Activated CD8-positive, alpha-beta T cell treated with anti-CD3 and anti-CD28 coated beads, Interleukin-2, amount 10 ng/mL, durations not matched to agents 7 days and 5 days (primary cell): ENCODE results near the gene GINM1. TPM values are rescaled to one million over a fixed set of nuclear protein-coding genes. Genes with fewer than 3 reads are reported as not detected.

Experiments used
- ATAC-seq: fragments of 150-1000 bp; cut with Tn5 transposase; one replicate; pipeline ENCODE4 v1.10.0; 2021; ENCODE audit warnings: moderate library complexity
- CTCF ChIA-PET: fragments of 350-600 bp; sonication (Branson Sonifier 250); formaldehyde crosslinking; loops from one replicate; lab custom pipeline; 2021; ENCODE audit warnings: antibody characterized with exemption; lab: Charles Lee
- POLR2A ChIA-PET: fragments of 350-600 bp; sonication (Branson Sonifier 250); formaldehyde crosslinking; loops from one replicate; lab custom pipeline; 2021; ENCODE audit warnings: antibody characterized with exemption; lab: Charles Lee
- DNase-seq: peaks from one replicate; pipeline ENCODE4 v3.0.0-alpha.2; 2020
- H3K27ac Mint-ChIP-seq: one replicate; pipeline ENCODE4 v1.8.0; 2021; ENCODE audit warnings: mild to moderate bottlenecking, mixed read lengths
- H3K27me3 Mint-ChIP-seq: one replicate; pipeline ENCODE4 v1.8.0; 2021; ENCODE audit warnings: low read depth, mixed read lengths
- H3K36me3 Mint-ChIP-seq: one replicate; pipeline ENCODE4 v1.8.0; 2021; ENCODE audit warnings: low read depth, mixed read lengths
- H3K4me1 Mint-ChIP-seq: one replicate; pipeline ENCODE4 v1.8.0; 2021; ENCODE audit warnings: low read depth, mixed read lengths
- H3K4me3 Mint-ChIP-seq: one replicate; pipeline ENCODE4 v1.8.0; 2021; ENCODE audit warnings: mild to moderate bottlenecking, mixed read lengths
- H3K9me3 Mint-ChIP-seq: one replicate; pipeline ENCODE4 v1.8.0; 2022; ENCODE audit warnings: mixed read lengths; ENCODE audit not compliant: insufficient read depth
- total RNA-seq, 2 experiments: library from RNA; stranded (reverse); gene quantifications; one replicate each; pipeline ENCODE4 v1.2.3, GENCODE V29; 2021

Gene GINM1
- total RNA-seq, 2 experiments from 2014 or later, result 17.8 to 18.6 TPM

DNA sequence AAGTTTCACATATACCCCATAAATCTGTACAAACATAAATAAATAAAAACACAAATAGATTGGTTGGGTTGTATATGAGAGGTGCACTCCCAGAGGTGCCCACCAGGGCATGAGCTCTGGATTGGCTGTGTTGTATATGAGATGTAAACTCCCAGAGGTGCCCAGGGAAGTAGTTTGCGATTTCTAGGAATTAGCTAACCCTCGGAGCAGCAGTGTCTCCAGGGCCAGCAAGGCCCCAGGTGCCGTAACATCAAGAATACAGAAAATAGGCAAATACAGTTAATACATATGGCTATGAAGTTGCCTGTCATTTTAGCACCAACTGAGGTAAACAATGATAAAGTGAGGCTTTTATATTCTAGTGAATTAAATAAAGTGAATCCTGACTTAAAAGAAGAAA is 5.4 kb upstream of the GINM1 start:
- CTCF ChIA-PET, result interaction anchor here (1.0 to 3.6 kb wide), 6 partner anchors 10 to 37 kb away, joined by 4 to 21 read pairs (median 5); partner anchors contain the start of gene PPIL4
- H3K9me3 Mint-ChIP-seq, result no peaks in the 10 kb centered on the region
- peaks cover 31% of the 10 kb centered on the region for H3K27me3 Mint-ChIP-seq
- POLR2A ChIA-PET, result no interaction called here
- DNase-seq, result peak; percentile 36
- H3K4me1 Mint-ChIP-seq, result peaks cover 7% of the 10 kb centered on the region
- H3K27ac Mint-ChIP-seq, result no peak overlapping the region
- H3K4me3 Mint-ChIP-seq, result no peak overlapping the region
- no peaks in the 10 kb centered on the region for H3K36me3 Mint-ChIP-seq
- ATAC-seq, result peak; percentile 28

DNA sequence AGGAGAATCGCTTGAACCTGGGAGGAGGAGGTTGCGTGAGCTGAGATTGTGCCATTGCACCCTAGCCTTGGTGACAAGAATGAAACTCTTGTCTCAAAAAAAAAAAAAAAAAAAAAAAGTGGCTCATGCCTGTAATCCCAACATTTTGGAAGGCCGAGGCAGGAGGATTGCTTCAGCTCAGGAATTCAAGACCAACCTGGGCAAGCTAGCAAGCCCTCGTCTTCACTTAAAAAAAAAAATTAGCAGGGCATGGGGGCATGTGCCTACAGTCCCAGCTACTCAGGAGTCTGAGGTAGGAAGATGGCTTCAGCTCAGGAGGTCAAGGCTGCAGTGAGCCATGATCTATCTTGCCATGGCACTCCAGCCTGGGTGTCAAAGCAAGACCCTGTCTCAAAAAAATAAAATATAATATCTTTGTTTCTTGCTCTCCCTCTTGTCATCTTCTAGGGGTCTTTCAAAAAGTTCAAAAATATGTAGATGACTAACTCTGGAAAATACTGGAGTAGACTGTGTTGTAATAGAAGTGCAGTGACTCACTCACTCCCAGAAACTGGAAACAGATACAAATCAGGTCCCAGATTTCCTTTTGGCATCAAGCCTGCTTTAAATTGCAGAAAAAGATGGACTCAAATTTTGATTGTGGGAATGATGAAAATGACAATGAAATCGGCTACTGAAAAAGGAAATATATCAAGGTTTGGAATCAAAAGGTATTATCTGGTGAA is 2.8 kb upstream of the GINM1 start:
- ATAC-seq (no peak), DNase-seq (no peak)
- Mint-ChIP-seq H3K4me1 (peaks cover 24% of the 10 kb centered on the region), H3K9me3 (no peaks in the 10 kb centered on the region), H3K36me3 (no peaks in the 10 kb centered on the region), H3K4me3 (no peak overlapping the region), H3K27me3 (peaks cover 14% of the 10 kb centered on the region), H3K27ac (no peak overlapping the region)
- ChIA-PET POLR2A (interaction anchor here (0.9 to 2.9 kb wide), 2 partner anchors 17 to 18 kb away, joined by 3 to 18 read pairs; partner anchors contain the start of gene PPIL4), CTCF (interaction anchor here (0.8 to 3.6 kb wide), 3 partner anchors 13 to 17 kb away, joined by 3 to 16 read pairs (median 11); partner anchors contain the start of gene PPIL4)

DNA sequence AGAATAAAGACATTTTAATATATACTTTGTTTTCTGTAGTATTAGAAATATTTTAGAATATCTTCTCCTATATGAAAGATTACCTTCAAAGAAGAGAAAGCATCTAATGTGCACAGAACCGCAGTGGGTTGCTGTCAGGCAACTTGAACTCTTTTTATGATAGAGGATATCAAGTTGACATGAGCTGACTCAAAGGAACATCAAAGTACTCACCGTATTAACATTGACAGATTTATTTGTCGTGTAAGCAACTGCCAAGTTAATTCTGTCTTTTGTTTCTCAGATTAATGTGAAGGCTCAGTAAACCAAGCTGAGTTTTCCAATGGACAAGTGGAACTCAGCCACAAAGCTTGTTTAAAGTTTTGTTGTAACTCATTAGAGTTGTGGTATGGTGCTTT is 2.2 kb upstream of the GINM1 start:
- no peak overlapping the region for H3K27ac Mint-ChIP-seq
- DNase-seq, result no peak
- peaks cover 14% of the 10 kb centered on the region for H3K27me3 Mint-ChIP-seq
- H3K36me3 Mint-ChIP-seq, result no peaks in the 10 kb centered on the region
- no peak for ATAC-seq
- peaks cover 24% of the 10 kb centered on the region for H3K4me1 Mint-ChIP-seq
- CTCF ChIA-PET, result interaction anchor here (0.8 to 3.6 kb wide), 4 partner anchors 13 to 160 kb away, joined by 3 to 16 read pairs (median 7); partner anchors contain the start of gene PPIL4
- H3K9me3 Mint-ChIP-seq, result no peaks in the 10 kb centered on the region
- H3K4me3 Mint-ChIP-seq, result no peak overlapping the region
- POLR2A ChIA-PET, result interaction anchor here (0.6 to 2.9 kb wide), 2 partner anchors 15 to 18 kb away, joined by 3 to 18 read pairs; partner anchors contain the start of gene PPIL4

DNA sequence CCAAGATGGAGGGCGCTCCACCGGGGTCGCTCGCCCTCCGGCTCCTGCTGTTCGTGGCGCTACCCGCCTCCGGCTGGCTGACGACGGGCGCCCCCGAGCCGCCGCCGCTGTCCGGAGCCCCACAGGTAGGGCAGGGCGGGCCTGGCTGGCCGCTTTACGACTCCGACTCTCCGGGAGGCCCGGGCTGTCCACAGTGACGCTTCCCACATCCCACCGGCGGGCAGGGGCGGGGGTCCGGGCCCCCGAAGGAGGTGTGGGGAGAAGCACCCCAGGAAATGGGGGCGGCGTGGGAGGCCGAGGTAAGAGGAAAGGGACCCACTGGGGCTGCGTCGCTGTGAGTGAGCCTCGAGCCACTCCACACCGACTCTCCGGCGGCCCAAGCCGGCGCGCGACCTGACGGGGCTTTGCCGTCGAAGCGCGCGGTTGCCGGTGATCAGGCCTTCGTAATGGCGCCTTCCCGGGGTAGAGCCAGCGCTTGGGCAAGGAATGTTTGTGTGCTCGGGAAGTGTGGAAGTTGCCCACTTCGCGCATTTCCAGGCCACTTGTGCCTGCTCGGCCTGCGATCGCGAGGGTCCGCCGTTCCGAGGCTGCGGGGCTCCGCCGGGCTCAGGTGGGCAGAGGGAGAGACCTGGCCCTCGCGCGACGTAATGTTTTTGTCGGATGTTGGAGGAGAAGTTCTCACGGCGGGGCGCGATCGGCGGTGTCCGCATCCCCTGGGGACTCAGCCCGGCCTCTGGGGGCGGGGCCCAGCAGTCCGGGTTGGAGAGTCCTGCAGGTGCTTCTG is 427 bp downstream of the GINM1 start:
- Mint-ChIP-seq H3K4me1 (peaks cover 24% of the 10 kb centered on the region), H3K36me3 (no peaks in the 10 kb centered on the region), H3K9me3 (no peaks in the 10 kb centered on the region), H3K27me3 (no peaks in the 10 kb centered on the region), H3K4me3 (peak overlapping the region; percentile 95), H3K27ac (peak overlapping the region; percentile 88)
- DNase-seq, result peak; percentile 62
- CTCF ChIA-PET, result interaction anchor here (1.7 kb wide), 1 partner anchor 9 kb away, joined by 5 read pairs; no protein-coding TSS in a partner anchor
- POLR2A ChIA-PET, result interaction anchor here (0.7 to 2.9 kb wide), 3 partner anchors 13 to 151 kb away, joined by 3 to 18 read pairs (median 9); partner anchors contain the start of genes LATS1 and PPIL4
- ATAC-seq, result peak; percentile 45

DNA sequence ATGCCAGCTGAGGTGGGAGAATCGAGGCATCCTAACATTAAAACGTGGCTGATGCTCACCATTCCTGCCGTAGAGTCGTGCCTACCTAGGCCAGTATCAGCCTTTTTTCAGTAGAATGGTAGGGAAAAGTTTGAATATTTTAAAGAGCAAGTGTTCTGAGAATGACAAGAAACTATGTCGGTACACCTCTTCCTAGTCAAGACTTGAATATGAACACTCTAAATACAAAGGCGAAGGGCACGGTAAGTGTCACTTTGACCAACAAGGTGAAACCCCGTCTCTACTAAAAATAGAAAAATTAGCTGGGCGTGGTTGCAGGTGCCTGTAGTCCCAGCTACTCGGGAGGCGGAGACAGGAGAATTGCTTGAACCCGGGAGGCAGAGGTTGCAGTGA is 1.0 kb downstream of the GINM1 start:
- Mint-ChIP-seq H3K4me1 (peaks cover 24% of the 10 kb centered on the region), H3K27ac (peak overlapping the region; percentile 88), H3K27me3 (no peaks in the 10 kb centered on the region), H3K9me3 (no peaks in the 10 kb centered on the region), H3K4me3 (peak overlapping the region; percentile 95), H3K36me3 (no peaks in the 10 kb centered on the region)
- ATAC-seq (no peak), DNase-seq (no peak)
- CTCF ChIA-PET, result no interaction called here
- POLR2A ChIA-PET, result no interaction called here

GRCh38 chr6:149567945-149568585 is 1.9 kb downstream of the GINM1 start:
- ChIA-PET POLR2A (no interaction called here), CTCF (no interaction called here)
- no peaks in the 10 kb centered on the region for H3K27me3 Mint-ChIP-seq
- H3K9me3 Mint-ChIP-seq, result no peaks in the 10 kb centered on the region
- no peak for ATAC-seq
- peak overlapping the region; percentile 52 for H3K4me3 Mint-ChIP-seq
- no peaks in the 10 kb centered on the region for H3K36me3 Mint-ChIP-seq
- DNase-seq, result no peak
- H3K4me1 Mint-ChIP-seq, result peaks cover 24% of the 10 kb centered on the region
- no peak overlapping the region for H3K27ac Mint-ChIP-seq

- Mint-ChIP-seq H3K27me3 (no peaks in the 10 kb centered on the region), H3K36me3 (peaks cover 27% of the 10 kb centered on the region), H3K4me3 (no peak overlapping the region), H3K27ac (no peak overlapping the region), H3K4me1 (no peaks in the 10 kb centered on the region), H3K9me3 (no peaks in the 10 kb centered on the region)
- CTCF ChIA-PET, result no interaction called here
- ATAC-seq (no peak), DNase-seq (no peak)
- POLR2A ChIA-PET, result interaction anchor here (0.5 kb wide), 1 partner anchor 299 kb away, joined by 3 read pairs; no protein-coding TSS in a partner anchor
Observed at GRCh38 chr6:149580880-149581279, 14.7 kb downstream of the GINM1 start.

GRCh38 chr6:149581349-149581748 is 15.2 kb downstream of the GINM1 start:
- Mint-ChIP-seq H3K36me3 (peaks cover 30% of the 10 kb centered on the region), H3K27me3 (no peaks in the 10 kb centered on the region), H3K4me1 (no peaks in the 10 kb centered on the region), H3K27ac (no peak overlapping the region), H3K4me3 (no peak overlapping the region), H3K9me3 (no peaks in the 10 kb centered on the region)
- DNase-seq, result no peak
- ChIA-PET CTCF (no interaction called here), POLR2A (no interaction called here)
- ATAC-seq, result no peak

DNA sequence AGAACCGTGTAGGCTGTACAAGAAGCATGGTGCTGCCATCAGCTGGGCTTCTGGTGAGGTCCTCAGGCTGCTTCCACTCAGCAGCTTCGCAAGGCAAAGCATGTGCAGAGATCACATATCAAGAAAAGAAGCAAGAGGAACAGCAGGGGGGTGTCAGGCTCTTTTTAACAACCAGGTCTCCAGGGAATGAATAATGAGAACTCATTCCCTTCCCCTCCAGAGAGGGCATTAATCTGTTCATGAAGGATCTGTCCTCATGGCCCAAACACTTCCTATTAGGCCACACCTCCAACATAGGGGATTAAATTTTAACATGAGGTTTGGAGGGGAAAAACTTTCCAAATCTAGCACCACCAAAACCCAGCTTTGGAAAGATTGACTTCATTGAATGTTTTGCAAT is 20.0 kb downstream of the GINM1 start:
- DNase-seq, result no peak
- ChIA-PET POLR2A (no interaction called here), CTCF (no interaction called here)
- Mint-ChIP-seq H3K9me3 (no peaks in the 10 kb centered on the region), H3K36me3 (peaks cover 37% of the 10 kb centered on the region), H3K4me3 (no peak overlapping the region), H3K4me1 (no peaks in the 10 kb centered on the region), H3K27me3 (no peaks in the 10 kb centered on the region), H3K27ac (no peak overlapping the region)
- no peak for ATAC-seq

- peaks cover 41% of the 10 kb centered on the region for H3K36me3 Mint-ChIP-seq
- CTCF ChIA-PET, result interaction anchor here (0.8 kb wide), 1 partner anchor 18 kb away, joined by 3 read pairs; no protein-coding TSS in a partner anchor
Observed at GRCh38 chr6:149592983-149593382, 26.8 kb downstream of the GINM1 start.

GRCh38 chr6:149593408-149593807 is 27.2 kb downstream of the GINM1 start:
- DNase-seq (no peak), ATAC-seq (no peak)
- peaks cover 44% of the 10 kb centered on the region for H3K36me3 Mint-ChIP-seq
- no peaks in the 10 kb centered on the region for H3K27me3 Mint-ChIP-seq
- no peak overlapping the region for H3K27ac Mint-ChIP-seq
- H3K9me3 Mint-ChIP-seq, result no peaks in the 10 kb centered on the region
- H3K4me3 Mint-ChIP-seq, result no peak overlapping the region
- H3K4me1 Mint-ChIP-seq, result no peaks in the 10 kb centered on the region
- CTCF ChIA-PET, result no interaction called here
- POLR2A ChIA-PET, result interaction anchor here (0.6 to 0.7 kb wide), 2 partner anchors 78 to 255 kb away, joined by 3 read pairs; no protein-coding TSS in a partner anchor

More at GRCh38 chr6:149592983-149593382, 26.8 kb downstream of the GINM1 start:
- DNase-seq (no peak), ATAC-seq (no peak)
- Mint-ChIP-seq H3K4me3 (no peak overlapping the region), H3K27me3 (no peaks in the 10 kb centered on the region), H3K27ac (no peak overlapping the region), H3K4me1 (no peaks in the 10 kb centered on the region), H3K9me3 (no peaks in the 10 kb centered on the region)
- POLR2A ChIA-PET, result no interaction called here
